Stimulated activated CD8-positive, alpha-beta memory T cell treated with anti-CD3 and anti-CD28 coated beads, Interleukin-2, amount 100 ng/mL, for 1 hour (primary cell): ENCODE results near the gene ARNT2.

Experiments used
- DNase-seq, 2 donors: peaks; one replicate each; pipeline ENCODE4 v3.0.0-alpha.2; 2020; ENCODE audit warnings: low read depth in 2 of 2

ARNT2 gene

DNA sequence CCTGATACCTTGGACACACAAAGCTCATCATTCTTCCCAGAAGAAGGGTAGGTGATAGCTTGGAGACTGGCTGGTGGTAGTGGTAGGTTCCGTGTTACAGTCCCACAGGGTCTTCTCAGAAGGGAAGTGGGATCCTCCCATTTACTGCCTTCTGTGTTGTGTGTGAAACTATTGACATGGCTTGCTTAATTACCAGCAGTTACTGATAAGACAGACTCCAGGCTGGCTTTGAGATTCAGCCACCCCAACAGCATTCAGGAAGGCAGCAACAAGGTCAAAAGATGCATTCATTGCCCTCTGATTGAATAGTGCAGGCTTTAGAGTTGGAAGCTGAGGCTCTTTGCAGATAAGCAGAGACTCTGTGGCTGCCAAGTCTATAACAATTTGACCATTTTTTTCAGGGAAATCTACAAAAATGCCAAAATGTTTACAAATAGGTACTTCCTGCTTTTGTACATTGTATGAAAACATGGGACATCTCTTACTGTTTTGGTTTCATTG is 7.7 kb downstream of the ARNT2 start:
- no peak for DNase-seq

DNA sequence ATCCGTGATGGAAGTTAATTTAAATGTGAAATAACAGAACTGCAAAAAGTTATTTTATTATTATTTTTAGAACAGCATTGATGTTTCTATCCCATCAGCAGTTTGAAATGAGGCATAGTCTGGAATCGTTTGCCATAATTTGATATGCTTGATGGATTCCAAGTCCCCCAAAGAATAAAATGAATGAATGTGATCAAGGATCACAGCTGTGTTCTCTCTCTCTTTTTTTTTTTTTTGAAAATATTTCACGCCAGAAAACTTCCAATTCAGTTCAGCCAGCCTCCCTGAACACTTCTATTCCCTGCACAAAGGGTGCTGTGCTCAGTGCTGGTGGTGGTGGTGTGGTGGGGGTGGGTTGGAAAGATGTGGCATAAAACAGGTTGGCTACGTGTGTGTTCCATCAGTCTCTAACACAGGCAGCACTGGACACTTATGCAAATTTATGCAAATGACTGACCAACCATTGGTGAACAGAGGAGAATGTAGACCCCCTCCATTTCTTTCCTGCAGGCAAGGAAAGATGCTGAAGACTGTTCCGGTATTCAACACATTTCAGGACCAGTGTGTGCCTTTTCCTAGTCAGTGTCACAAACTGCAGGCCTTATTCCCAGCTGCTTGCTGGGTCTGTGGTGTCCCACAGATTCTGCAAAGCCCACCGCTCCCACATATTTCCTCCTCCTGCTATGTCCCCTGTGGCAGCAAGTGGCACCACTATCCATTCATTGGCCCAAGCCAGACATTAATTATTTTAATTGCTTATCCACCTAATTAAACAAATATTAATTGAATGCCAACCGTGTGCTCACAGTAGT is 10.6 kb downstream of the ARNT2 start:
- DNase-seq, result no peak

DNA sequence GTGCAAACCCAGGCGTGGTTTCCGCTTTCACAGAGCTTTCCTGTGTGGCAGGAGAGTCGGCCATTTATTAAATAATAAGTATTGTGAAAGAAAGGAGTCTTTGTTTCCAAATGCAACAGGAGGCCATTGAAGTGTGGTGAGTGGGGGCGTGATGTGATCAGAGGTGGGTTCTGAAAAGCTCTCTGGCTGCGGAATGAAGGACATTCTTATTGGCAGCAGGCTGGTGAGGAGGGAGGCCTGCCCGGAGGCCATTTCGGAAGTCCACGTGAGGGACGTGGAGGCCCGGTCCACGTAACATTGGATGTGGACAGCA is 11.1 kb downstream of the ARNT2 start:
- DNase-seq, result no peak

DNA sequence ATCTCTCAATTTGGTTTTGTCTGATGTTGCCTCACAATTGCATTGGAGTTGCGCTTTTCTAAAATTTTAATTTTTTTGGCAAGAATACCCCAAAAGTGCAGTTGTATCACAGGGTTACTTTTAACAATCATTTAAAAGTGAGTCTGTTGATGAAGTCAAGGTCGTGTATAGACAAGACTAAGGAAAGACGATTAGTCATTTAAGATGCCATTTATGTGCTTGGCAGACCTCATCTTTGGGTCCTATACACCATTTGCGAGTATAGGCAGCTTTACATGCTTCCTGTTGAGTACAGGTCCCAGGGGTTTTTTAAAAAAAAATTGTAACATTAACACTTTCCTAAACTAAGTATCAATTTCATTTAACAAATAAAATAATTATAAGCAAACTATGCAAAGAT is 12.5 kb downstream of the ARNT2 start:
- no peak for DNase-seq

DNA sequence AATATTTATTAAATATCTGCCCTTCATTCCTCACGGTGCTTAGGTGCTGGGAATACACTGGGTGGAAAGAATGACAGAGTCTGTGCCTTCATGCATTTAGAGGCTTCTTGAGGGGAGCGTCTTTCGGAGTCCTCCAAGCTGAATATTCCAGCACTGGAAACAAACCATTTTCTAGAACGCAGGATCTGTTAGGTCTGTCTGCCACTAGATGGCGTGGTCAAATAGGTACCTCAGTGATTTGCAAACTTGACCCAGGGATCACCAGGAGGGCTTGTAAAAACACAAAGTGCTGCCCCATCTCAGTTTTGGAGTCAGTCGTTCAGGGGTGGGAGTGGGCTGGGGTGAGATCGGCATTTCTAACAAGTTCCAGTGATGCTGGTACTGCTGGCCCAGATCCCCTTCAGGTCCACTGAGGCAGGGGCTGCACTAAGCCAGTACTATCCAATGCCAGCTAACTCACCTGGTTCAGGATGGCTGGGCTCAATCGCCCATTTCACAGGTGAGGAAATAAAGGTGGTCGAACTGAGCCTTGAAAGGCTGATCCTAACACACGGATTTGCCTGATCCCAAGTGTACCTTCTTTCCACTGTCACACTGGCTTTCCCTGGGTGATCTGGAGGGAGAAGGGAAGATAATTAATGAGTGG is 14.8 kb downstream of the ARNT2 start:
- no peak for DNase-seq

DNA sequence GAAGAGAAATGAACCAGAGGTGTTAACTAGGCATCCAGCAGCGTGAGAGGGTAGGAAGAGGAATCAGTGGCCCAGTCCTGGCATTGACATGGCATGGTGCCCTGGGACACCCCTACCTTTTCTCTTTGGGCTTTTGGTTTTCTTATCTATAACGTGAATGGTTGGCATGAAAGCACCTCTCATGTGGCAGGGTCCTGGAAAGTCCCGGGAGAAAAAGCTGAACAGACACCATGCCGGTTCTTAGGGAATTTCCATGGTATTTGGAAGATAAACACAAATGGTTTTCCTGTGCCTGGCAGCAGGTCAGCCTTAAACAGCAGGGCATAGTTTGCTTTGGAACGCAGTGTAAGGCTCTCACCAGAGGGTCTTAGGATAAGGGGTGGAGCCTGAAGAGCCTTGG is 15.4 kb downstream of the ARNT2 start:
- DNase-seq, result no peak

DNA sequence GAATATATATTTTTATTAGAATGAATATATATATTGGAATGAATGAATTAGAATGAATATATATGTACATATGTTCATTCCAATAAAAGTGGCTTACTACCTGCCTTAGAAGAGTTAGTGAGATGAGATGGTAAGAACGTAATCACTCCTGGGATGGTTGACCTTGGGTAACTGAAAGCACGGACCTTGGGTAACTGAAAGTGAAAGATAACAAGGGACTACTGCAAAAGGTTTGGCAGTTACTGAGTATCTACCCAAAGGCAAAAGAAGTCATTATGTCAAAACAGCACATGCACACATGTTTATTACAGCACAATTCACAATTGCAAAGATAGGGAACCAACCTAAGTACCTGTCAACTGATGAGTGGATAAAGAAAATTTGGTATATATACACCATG is 16.5 kb downstream of the ARNT2 start:
- DNase-seq, result no peak

DNA sequence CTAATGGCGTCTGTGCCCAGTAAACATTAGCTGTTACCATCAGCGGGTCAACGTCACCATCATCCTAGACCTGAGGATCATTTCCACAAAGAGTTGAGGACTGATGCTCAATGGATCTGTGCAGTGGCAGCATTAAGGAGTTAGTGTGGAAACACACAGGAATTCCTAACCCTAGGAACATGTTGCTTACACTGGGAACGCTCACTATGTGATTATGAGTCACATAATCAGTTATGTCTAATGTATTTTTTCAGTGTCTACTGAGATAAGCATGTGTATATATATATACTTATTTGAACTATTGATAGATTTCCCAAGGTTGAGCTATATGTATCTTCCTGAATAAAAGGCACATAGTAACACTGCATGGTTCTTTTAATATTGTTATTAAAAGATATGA is 19.0 kb downstream of the ARNT2 start:
- no peak for DNase-seq

DNA sequence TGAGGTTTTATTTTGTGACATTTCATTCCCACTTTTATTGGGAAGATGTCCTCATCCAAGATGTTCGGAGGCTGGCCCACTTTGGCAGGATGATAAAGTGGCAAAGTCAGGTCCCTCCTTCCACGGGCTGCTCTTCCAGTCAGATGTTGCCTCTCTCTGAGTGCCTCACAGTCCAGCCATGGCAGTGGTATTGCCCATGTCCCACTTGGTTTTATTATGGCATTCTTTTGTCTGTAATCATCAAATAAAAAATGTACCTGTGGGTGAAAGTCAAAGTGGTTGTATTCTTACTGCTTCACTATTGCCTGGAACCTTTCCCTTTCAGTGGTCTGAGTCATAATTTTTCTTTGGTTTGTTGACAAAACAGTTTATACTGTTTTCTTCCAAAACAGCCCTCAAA is 20.2 kb downstream of the ARNT2 start:
- no peak for DNase-seq

DNA sequence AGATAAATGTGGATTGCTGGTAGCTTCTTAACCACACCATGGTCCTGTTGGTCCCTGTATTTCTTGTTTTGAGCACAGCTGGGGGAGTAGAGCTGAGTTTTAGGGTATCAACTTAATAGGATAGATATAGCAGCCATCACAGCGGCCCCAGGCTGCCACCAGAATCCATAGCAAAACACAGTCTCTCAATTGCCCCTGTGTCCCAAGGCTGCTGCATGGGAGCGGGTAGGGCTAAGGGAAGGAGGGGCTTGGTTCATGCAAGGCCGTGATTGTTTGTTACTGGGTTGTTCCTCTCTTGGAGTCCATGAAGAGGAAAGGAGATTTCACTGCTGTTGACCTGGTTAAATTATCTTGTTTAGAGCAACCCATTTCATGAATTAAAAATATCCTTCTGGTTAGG is 22.1 kb downstream of the ARNT2 start:
- DNase-seq, result no peak

DNA sequence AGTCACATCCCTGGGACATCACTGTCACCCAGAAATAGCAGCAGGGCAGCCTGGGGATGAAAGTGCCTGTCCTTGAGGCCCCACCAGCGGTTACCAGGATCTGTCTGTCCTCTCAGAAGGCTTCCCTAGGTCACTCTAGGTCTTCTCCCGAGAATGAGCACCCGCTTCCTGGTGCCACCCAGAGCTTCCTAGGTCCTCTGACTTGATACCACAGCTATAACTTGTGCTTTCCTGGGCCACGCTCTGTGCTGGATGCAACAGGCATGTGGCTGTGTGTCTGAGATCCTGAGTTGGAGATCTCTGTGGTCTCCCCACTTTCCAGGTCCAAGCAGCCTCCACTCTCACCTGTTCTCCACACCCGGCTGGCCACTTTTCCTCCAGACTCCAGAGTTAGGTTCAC is 25.8 kb downstream of the ARNT2 start:
- no peak for DNase-seq

DNA sequence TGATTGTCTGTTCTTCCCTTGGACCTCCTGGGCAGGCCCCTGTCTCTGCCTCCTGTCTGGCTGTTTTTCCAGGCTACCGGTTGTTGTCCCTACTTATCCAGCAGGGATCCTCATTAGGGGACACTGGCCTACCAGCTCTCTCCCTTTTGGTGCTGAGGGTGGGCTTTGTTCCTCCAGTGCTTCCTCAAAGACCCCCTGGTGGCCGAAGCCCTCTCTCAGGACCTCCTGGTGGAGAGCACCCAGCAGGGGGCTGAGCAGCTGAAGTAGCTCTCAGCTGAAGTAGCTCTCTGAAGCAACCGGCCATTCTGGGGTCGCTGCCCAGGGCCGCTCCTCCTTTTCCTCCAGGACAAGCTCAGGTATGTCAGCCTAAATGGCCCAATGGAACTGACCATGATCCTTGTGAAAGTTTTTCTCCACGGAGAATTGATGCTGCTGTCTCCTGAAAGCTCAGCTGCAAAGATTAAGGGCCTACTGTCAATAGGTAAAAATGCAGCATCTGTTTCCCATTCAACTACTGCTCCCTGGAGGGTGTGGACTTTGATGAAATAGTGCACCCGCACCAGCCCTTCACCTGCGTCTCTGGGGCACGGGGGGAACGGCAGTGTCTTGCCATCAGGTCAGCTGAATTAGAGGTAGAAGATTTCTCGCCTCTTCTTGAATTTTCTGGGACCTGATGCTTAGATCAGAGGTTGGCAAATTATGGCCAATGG is 27.6 kb downstream of the ARNT2 start:
- DNase-seq, result no peak

DNA sequence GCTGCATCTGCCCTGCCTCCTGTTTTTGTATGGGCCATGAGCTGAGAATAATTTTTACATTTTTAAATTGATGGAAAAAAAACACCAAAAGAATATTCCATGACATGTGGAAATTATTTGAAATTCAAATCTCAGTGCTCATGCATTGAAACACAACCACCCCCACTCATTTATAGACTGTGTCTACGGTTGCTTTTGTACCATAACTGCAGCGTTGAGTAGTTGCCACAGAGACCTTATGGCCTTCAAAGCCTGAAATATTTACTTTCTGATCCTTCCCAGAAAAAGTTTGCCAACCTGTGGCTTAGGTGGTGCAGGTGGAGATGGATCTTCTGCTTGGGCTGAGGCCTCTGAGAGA is 28.1 kb downstream of the ARNT2 start:
- DNase-seq, result no peak

DNA sequence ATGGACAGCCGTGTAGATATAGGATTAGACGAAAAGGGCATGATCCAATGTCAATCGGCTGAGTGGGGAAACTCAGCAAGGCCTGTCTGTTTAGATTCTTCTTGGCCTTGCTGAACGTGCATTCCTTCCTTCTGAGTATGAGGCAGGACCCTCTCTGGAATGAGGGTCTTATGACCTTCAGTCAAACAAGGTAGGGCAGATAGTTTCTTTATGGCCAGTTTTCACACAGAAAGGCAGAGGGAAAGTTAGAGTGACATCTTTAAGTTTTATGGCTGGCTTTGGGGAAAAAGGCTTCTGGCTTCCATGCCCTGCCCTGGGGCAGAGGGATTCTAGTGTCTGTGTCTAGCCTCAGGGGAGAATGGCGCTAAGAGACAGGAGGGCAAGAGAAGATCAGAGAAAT is 29.7 kb downstream of the ARNT2 start:
- DNase-seq, result no peak

DNA sequence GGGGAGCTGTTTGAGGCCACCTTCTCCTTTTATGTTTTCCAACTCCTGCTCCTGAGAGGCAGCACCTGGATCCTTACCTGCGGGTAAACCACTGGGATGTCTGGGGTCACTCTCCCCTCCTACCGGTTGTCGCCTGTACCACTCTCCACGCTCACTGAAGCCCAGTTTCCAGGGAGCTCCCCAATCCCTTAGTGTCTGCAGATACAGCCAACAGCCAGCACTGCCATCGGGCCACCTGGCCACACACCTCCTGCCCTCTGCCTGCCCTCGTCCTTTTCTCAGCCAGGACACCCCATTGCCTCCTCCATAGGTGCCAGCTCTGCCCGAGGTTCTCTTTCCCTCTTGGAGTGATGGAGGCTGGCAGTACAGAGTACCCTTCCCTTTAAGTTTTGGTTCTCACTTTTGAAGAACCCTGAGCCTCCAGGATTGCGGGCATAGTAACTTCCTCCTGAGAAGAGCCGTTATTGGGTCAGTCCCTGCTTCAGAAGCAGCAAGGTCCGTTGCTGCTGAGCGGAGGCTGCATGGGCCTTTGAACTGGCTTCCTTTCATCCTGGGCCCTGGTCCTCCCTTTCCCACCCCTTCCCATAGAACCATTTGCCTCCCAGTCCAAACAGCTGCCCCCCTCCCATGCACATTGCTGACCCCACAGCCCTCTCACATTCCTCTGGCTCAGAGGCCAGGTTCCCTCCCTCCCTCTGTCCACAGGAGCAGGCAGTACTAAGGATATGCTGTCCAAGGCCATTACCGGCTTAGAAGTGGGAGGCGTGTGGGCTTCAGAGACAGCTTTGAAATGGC is 30.9 kb downstream of the ARNT2 start:
- no peak for DNase-seq

DNA sequence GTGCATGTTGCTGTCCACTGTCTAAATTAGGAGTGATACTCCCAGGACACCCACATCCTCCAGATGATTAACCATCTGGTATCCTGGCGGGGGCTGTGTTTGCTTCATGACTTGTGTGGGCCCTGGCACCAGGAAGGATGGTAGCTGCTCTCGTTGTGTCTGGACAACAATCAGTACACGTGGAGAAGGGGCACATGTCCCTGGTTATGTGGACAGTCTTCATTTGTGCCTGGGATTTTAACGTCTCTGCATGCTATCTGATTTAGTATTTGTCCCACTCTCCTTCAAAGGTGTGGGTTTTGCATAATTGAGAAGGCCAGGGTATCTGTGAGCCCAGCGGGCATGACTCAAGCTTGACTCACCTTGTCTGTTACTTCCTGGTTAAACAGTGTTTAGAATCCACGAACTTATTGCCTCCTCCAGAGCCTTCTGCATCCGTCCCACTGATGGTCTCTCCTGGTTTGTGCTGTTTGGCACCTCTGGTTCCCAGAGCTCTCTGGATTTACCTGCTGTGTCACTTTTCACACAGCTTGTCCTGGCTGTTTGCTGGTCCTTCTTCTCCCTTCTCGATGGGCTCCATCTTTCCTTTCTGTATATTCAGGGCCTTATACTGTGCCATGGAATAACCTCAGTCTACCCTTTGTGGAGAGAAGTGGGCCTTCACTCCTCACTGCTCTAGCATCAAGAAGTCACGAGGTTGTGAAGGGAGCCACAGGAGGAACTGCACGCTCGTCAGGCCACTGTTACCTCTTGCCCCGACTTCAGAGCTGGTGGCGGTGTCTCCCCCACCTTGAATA is 32.5 kb downstream of the ARNT2 start:
- no peak for DNase-seq

DNA sequence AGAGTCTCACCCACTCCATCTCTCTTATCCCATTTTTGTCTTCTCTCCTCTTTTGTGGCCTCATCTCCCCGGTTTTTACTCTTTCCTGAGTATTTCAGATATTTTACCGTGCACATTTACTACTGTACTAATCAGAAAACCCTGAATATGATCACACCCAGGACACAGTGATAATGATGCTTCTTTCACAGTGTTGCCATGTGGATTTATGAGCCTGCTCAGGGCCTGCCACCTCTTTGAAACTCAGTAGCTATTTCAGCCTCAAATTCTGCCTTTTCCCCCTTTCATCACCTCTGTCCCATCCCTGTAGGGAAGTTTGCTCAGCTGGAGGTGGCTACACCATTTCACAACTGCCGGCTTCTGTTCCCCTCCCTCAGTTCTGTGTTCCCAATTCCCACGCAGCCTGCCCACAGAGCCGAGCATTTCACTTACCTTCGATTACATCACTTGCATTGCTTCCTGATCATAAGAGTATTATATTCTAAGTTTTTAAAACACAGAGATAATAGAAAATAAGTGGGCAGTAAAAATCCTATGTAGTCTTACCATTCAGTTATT is 33.2 kb downstream of the ARNT2 start:
- no peak for DNase-seq

DNA sequence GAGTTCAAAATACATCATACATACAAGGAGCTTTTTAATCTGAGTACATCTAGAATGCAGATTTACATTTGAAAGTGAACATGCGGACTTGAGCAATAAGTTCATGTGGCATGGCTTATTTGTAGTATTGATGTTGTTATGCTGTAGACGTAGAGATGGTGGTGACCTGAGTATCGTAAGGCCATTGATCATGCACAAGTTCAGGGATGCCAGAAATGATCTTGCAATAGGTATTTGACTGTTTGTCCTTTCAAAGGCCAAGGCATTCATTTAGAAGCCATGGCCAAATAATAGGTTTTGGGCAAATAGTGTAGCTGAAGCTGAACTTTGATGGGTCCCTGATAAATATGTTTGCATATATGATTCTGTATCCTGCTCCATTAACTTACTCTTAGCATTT is 35.0 kb downstream of the ARNT2 start:
- no peak for DNase-seq

DNA sequence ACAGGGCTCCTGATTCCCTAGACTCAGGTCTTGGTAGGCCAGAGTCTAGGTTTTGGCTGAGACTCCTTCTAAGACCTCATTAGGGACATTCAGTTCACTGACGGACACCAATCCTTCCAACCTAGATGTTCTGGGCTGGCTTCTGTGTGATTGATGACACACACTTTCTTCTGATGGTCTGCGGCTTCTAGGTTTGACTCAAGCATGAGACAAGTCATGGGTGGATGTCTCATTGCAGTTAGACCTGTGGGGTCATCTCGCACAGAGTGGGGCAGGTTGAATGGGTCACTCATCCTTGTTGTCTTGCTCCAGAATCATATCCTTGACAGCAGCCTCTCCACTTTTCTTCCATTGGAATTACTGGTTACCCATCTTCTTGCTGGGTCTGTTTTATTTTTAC is 35.8 kb downstream of the ARNT2 start:
- no peak for DNase-seq

DNA sequence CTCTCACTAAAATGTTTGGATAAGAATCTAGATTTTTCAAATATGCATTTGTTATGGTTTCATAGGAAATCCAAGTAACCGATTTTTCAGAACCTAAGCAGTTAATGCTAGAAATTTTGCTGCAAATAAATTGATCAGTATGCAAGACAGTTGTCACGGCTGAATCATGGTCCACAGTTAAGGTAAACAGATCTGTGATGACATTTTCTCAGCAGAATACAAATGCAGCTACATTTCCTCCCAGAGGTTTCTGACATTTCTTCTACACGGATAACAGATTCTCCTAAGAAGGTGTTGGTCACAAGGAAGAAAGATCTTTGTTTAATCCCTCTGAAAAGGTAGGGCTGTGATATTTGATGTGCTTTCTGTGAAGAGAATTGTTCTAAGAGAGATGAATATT is 36.9 kb downstream of the ARNT2 start:
- DNase-seq, result no peak

DNA sequence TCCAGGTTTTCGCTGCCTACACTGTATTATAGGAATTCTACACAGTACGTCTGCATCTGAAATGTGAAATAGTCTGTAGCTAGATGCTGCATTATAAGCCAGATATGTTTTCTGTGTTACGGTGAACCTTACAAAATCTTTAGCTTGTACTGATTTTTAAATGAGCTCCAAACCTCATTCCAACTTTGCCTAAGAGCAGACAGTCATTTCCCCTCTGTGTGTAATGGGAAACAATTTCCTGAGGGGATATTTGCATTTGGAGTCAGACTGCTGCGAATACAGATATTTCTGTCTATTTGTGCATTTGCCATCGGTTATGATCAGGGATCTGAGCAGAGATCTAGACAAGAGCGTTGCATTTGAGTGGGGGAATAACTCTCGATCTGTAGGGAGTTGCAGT is 37.5 kb downstream of the ARNT2 start:
- DNase-seq, result no peak
